ENCODE results near the gene WDR37. TPM values are rescaled to one million over a fixed set of nuclear protein-coding genes. Genes with fewer than 3 reads are reported as not detected.

WDR37 gene
- total and polyA plus RNA-seq, 2 donors (not counting 1 experiment from before 2014, with no cell fraction given): 17.3 to 33.2 TPM

GRCh38 chr10:1162481-1163203 lies 106.5 kb downstream of the WDR37 start:
- no peak overlapping the region for H3K4me2 ChIP-seq (replicated peaks; ENCODE audit: low read depth, low read length, poor library complexity, severe bottlenecking)
- H3K4me1 ChIP-seq (ENCODE audit: control insufficient read depth in 2 of 2, insufficient read depth in 2 of 2, low read length in 2 of 2): no peaks in the 10 kb centered on the region
- CTCF ChIA-PET: interaction anchor here (0.5 kb wide), 1 partner anchor 33 kb away, joined by 3 read pairs; no protein-coding TSS in a partner anchor
- peaks cover 0 to 4% (median 0%) of the 10 kb centered on the region in 3 donors for H3K9me3 ChIP-seq (ENCODE audit: control extremely low read depth in 1 of 3, control insufficient read depth in 2 of 3, insufficient read depth in 1 of 3, low read length in 2 of 3)
- POLR2A ChIA-PET: no interaction called here
- TF ChIP-seq EZH2 (IDR thresholded peaks at IDR 0.05; ENCODE audit: borderline replicate concordance, insufficient read depth, low read depth, low read length, poor library complexity, severe bottlenecking): no peak
- no peak for TF ChIP-seq CTCF (IDR thresholded peaks at IDR 0.05)
- H3K36me3 ChIP-seq (replicated peaks in 1 of 2; ENCODE audit: control extremely low read depth in 1 of 2, control insufficient read depth in 1 of 2, extremely low read depth in 1 of 2, insufficient read depth in 2 of 2, low read length in 1 of 2): no peaks in the 10 kb centered on the region
- no peak overlapping the region for H2AFZ ChIP-seq (ENCODE audit: insufficient read depth, low read depth, low read length, poor library complexity, severe bottlenecking)
- DNase-seq (no peak), ATAC-seq (ENCODE audit: low read depth) (no peak)
- Mint-ChIP-seq H3K9me3 (ENCODE audit: insufficient read depth) (no peaks in the 10 kb centered on the region), H3K4me1 (peaks cover 1% of the 10 kb centered on the region), H3K4me3 (no peak overlapping the region), H3K27ac (no peak overlapping the region), H3K27me3 (peaks cover 6% of the 10 kb centered on the region)
- H3K4me3 ChIP-seq (ENCODE audit: control extremely low read depth in 1 of 5, extremely low read depth in 1 of 5, insufficient read depth in 1 of 5, low read depth in 2 of 5, low read length in 4 of 5): no peak overlapping the region
- H3K9ac ChIP-seq (ENCODE audit: low read length): no peak overlapping the region
- no peaks in the 10 kb centered on the region for H3K79me2 ChIP-seq (ENCODE audit: control insufficient read depth, insufficient read depth, low read length)
- intact Hi-C loops (cut with micrococcal nuclease): no loop called here
- no peaks in the 10 kb centered on the region for H3K27me3 ChIP-seq (replicated peaks in 1 of 4; ENCODE audit: control extremely low read depth in 1 of 4, control insufficient read depth in 3 of 4, insufficient read depth in 4 of 4, low read length in 3 of 4)
- H4K20me1 ChIP-seq (ENCODE audit: control insufficient read depth, insufficient read depth, low read length, poor library complexity, severe bottlenecking): no peaks in the 10 kb centered on the region
- no peak overlapping the region for H3K27ac ChIP-seq (ENCODE audit: low read length in 2 of 2)
- 84% methylated on average over 12 of the region's 13 CpGs for WGBS (ENCODE audit: insufficient coverage)

GRCh38 chr10:1163204-1163660 lies 107.0 kb downstream of the WDR37 start:
- H3K4me2 ChIP-seq (replicated peaks; ENCODE audit: low read depth, low read length, poor library complexity, severe bottlenecking): no peak overlapping the region
- WGBS (ENCODE audit: insufficient coverage): 90% methylated on average over 27 of the region's 29 CpGs
- H2AFZ ChIP-seq (ENCODE audit: insufficient read depth, low read depth, low read length, poor library complexity, severe bottlenecking): no peak overlapping the region
- TF ChIP-seq EZH2 (IDR thresholded peaks at IDR 0.05; ENCODE audit: borderline replicate concordance, insufficient read depth, low read depth, low read length, poor library complexity, severe bottlenecking): no peak
- no peak for TF ChIP-seq CTCF (IDR thresholded peaks at IDR 0.05)
- H3K4me3 Mint-ChIP-seq: no peak overlapping the region
- H3K9me3 Mint-ChIP-seq (ENCODE audit: insufficient read depth): no peaks in the 10 kb centered on the region
- H3K36me3 ChIP-seq (replicated peaks in 1 of 2; ENCODE audit: control extremely low read depth in 1 of 2, control insufficient read depth in 1 of 2, extremely low read depth in 1 of 2, insufficient read depth in 2 of 2, low read length in 1 of 2): no peaks in the 10 kb centered on the region
- intact Hi-C loops (cut with micrococcal nuclease): no loop called here
- H3K4me1 Mint-ChIP-seq: peaks cover 1% of the 10 kb centered on the region
- ChIA-PET POLR2A (no interaction called here), CTCF (no interaction called here)
- H3K27me3 ChIP-seq (replicated peaks in 1 of 4; ENCODE audit: control extremely low read depth in 1 of 4, control insufficient read depth in 3 of 4, insufficient read depth in 4 of 4, low read length in 3 of 4): no peaks in the 10 kb centered on the region
- H3K4me3 ChIP-seq (ENCODE audit: control extremely low read depth in 1 of 5, extremely low read depth in 1 of 5, insufficient read depth in 1 of 5, low read depth in 2 of 5, low read length in 4 of 5): no peak overlapping the region
- H3K27ac ChIP-seq (ENCODE audit: low read length in 2 of 2): no peak overlapping the region
- no peaks in the 10 kb centered on the region for H4K20me1 ChIP-seq (ENCODE audit: control insufficient read depth, insufficient read depth, low read length, poor library complexity, severe bottlenecking)
- ATAC-seq (ENCODE audit: low read depth): no peak
- H3K4me1 ChIP-seq (ENCODE audit: control insufficient read depth in 2 of 2, insufficient read depth in 2 of 2, low read length in 2 of 2): no peaks in the 10 kb centered on the region
- DNase-seq: no peak
- H3K9me3 ChIP-seq (ENCODE audit: control extremely low read depth in 1 of 3, control insufficient read depth in 2 of 3, insufficient read depth in 1 of 3, low read length in 2 of 3): peaks cover 0 to 4% (median 0%) of the 10 kb centered on the region in 3 donors
- no peak overlapping the region for H3K9ac ChIP-seq (ENCODE audit: low read length)
- H3K27ac Mint-ChIP-seq: no peak overlapping the region
- peaks cover 6% of the 10 kb centered on the region for H3K27me3 Mint-ChIP-seq
- no peaks in the 10 kb centered on the region for H3K79me2 ChIP-seq (ENCODE audit: control insufficient read depth, insufficient read depth, low read length)

All from B cell (primary cell).